SK-N-MC (cell line): ENCODE results near the gene RRN3.
"Not testable (repeated sequence)": the region's sequence is repeated elsewhere in the genome, so short reads cannot be mapped to it uniquely, and the experiment has no call there.

Source experiments
- DNase-seq: peaks from one replicate; pipeline ENCODE4 v3.0.0-alpha.2; 2011; ENCODE audit warnings: low read depth, low spot score
- H3K27ac ChIP-seq: fragments of 200-600 bp; sonication (generic); 2 replicates; pipeline ENCODE4 v1.5.1; 2016; ENCODE audit warnings: mixed run types
- H3K36me3 ChIP-seq: fragments of 200-600 bp; sonication (generic); 2 replicates; pipeline ENCODE4 v1.6.1; 2017; ENCODE audit warnings: antibody characterized with exemption, low read length, mixed read lengths; ENCODE audit not compliant: insufficient read depth
- H3K4me3 ChIP-seq: fragments of 200-600 bp; sonication (generic); 2 replicates; pipeline ENCODE4 v1.5.1; 2016
- H3K9ac ChIP-seq: fragments of 200-600 bp; sonication (generic); 2 replicates; pipeline ENCODE4 v1.8.0; 2017; ENCODE audit warnings: mixed run types, mixed read lengths; ENCODE audit not compliant: insufficient read length
- H3K9me3 ChIP-seq: fragments of 200-600 bp; sonication (generic); 2 replicates; pipeline ENCODE4 v1.6.1; 2017; ENCODE audit warnings: low read depth, mild to moderate bottlenecking, antibody characterized with exemption, low read length, moderate library complexity, mixed read lengths
- EZH2 ChIP-seq: fragments of 200-600 bp; sonication (generic); IDR thresholded peaks from one replicate; pipeline ENCODE4 v1.6.1; 2017; ENCODE audit warnings: antibody characterized with exemption
- FOXP2 ChIP-seq: optimal IDR thresholded peaks from 2 replicates; pipeline ENCODE3; 2011; ENCODE audit warnings: mild to moderate bottlenecking, moderate library complexity; ENCODE audit not compliant: insufficient read depth; ENCODE audit errors: extremely low read length, control extremely low read depth
- POLR2AphosphoS5 ChIP-seq: IDR thresholded peaks from 2 replicates; pipeline ENCODE4 v1.6.1; 2012; ENCODE audit warnings: mild to moderate bottlenecking, low read depth, low read length, borderline replicate concordance

The RRN3 gene

GRCh38 chr16:15073101-15073500, 21.0 kb downstream of the RRN3 start:
- no peak overlapping the region for H3K27ac ChIP-seq
- no peak for DNase-seq
- H3K9ac ChIP-seq: no peak overlapping the region
- TF ChIP-seq POLR2AphosphoS5 (no peak), EZH2 (no peak), FOXP2 (no peak)
- H3K36me3 ChIP-seq: peaks cover 57% of the 10 kb centered on the region
- no peak overlapping the region for H3K4me3 ChIP-seq
- no peaks in the 10 kb centered on the region for H3K9me3 ChIP-seq

GRCh38 chr16:15071916-15072769, 21.9 kb downstream of the RRN3 start:
- H3K36me3 ChIP-seq: peaks cover 57% of the 10 kb centered on the region
- not testable (repeated sequence) for H3K27ac ChIP-seq, DNase-seq, H3K9ac ChIP-seq, H3K9me3 ChIP-seq, H3K4me3 ChIP-seq

- not testable (repeated sequence) for H3K9ac ChIP-seq, H3K4me3 ChIP-seq, DNase-seq, H3K9me3 ChIP-seq, H3K27ac ChIP-seq
- peaks cover 57% of the 10 kb centered on the region for H3K36me3 ChIP-seq
These were observed 23.1 kb downstream of the RRN3 start for GRCh38 chr16:15071013-15071412.

- peaks cover 42% of the 10 kb centered on the region for H3K36me3 ChIP-seq
- H3K27ac ChIP-seq, H3K4me3 ChIP-seq, DNase-seq, H3K9me3 ChIP-seq, H3K9ac ChIP-seq: not testable (repeated sequence)
These were observed 27.4 kb downstream of the RRN3 start for GRCh38 chr16:15066690-15067089.

DNA sequence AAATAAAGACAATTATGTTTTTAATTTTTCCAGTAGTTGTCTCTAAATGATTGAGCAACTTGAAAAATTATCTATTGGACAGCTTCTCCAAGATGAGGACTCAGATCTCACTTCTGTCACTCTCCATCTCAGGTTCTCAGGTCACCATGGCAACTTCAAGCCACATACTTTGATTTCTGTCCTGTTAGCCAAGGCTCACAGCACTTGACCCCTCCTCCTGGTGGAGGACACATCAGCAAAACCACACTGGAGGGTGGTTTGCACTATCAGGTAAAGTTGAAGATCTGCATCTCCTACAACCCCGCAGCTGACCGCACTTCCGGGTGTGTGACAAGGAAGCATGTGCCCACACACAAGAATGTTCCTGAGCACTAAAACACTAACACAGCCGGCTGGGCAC, 28.1 kb downstream of the RRN3 start:
- not testable (repeated sequence) for H3K27ac ChIP-seq, H3K4me3 ChIP-seq, DNase-seq, H3K9me3 ChIP-seq, H3K9ac ChIP-seq
- H3K36me3 ChIP-seq: peaks cover 46% of the 10 kb centered on the region

GRCh38 chr16:15062085-15062810, 31.8 kb downstream of the RRN3 start:
- not testable (repeated sequence) for DNase-seq, H3K9ac ChIP-seq, H3K27ac ChIP-seq, H3K9me3 ChIP-seq, H3K4me3 ChIP-seq
- H3K36me3 ChIP-seq: peaks cover 50% of the 10 kb centered on the region

GRCh38 chr16:15059324-15059723, 34.7 kb downstream of the RRN3 start:
- Histone ChIP-seq H3K27ac (no peak overlapping the region), H3K9ac (no peak overlapping the region), H3K36me3 (peaks cover 46% of the 10 kb centered on the region), H3K9me3 (no peaks in the 10 kb centered on the region), H3K4me3 (no peak overlapping the region)
- no peak for TF ChIP-seq FOXP2
- no peak for TF ChIP-seq POLR2AphosphoS5
- no peak for TF ChIP-seq EZH2
- DNase-seq: no peak

DNA sequence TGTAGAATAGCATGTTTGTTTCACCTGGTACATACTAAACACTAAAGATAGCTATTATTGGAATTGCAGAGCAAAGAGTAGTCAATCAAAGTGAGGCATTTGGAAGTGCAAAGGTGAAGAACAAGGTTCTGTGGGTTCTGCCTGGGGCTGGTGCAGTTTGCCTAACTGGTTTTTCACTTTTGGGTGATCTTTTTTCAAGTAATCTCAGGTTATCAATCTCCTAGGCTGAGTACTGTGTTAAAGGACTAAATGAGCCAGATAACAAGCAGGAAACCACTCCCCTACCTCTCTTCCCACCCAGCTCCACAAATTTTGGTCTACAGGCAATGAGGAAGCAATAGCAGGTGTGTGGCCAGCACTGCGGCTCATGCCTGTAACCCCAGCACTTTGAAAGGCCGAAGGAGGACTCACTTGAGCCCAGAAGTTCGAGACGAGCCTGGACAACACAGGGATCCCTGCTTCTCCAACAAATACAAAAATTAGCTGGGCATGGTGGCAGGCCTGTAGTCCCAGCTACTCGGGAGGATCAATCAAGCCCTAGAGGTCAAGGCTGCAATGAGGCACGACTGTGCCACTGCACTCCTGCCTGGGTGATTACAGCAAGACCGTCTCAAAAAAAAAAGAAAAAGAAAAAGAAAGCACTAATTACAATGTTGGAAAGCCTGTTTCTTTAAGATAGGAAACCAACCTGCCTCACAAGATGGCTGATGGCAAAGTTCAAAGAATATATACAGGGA, 36.2 kb downstream of the RRN3 start:
- Histone ChIP-seq H3K27ac (no peak overlapping the region), H3K9me3 (no peaks in the 10 kb centered on the region), H3K9ac (no peak overlapping the region), H3K4me3 (no peak overlapping the region), H3K36me3 (peaks cover 38% of the 10 kb centered on the region)
- TF ChIP-seq FOXP2 (no peak), POLR2AphosphoS5 (no peak), EZH2 (no peak)
- no peak for DNase-seq

DNA sequence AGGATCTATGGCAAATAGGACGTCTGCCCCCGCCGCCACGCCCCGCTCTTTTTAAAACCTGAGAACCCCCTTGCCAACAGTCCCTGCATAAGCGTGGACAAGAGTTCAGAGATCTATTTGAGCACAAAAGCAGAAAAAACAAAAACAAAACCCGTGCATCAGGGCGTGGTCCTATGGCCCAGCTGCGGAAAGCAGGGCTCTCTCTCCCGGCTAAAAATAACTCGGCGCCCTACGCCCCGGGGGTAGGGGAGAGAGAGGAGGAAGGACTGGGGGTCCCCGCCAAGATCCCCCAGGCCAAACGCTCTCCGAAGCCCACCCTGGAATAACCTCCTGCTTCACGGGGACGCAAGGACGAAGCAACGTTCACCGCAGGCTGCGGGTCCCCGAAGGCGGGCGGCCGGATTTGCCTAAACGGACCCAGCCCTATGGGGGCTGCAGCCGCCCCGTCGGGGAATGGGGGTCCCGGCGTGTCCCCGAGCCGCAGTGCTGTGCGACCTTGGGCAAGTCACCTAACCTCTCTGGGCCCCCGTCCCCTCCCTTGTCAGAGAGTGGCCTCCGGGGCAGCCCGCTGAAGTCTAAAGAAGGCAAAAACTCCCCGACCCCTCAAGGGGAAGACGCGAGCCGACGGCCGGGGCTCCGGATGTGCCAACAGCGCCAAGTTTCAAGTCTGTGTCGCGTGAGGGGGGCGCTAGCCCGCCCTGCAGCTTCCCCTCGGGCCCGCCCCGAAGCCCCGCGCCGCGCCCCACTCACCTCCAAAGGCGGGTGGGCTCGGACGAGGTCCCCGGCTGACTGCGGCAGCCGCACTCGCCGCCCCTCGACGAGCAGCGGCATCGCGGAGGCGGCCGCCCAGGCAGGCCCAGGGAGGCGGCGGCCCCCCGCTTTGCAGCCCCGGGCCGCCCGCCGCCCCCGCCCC, 38.7 kb downstream of the RRN3 start:
- Histone ChIP-seq H3K9ac (peak overlapping the region; percentile 92), H3K27ac (no peak overlapping the region), H3K9me3 (no peaks in the 10 kb centered on the region), H3K4me3 (peak overlapping the region; percentile 94), H3K36me3 (peaks cover 17% of the 10 kb centered on the region)
- no peak; the same call in 1 of the 2 replicates for TF ChIP-seq POLR2AphosphoS5
- no peak for TF ChIP-seq FOXP2
- no peak for TF ChIP-seq EZH2
- no peak for DNase-seq
